Effector memory CD4-positive, alpha-beta T cell (primary cell): ENCODE measurements around the gene MPP3.

Experiments used
- DNase-seq, 3 donors: peaks; one replicate each; pipeline ENCODE4 v3.0.0-alpha.2; 2020
- H3K27ac ChIP-seq: 2 replicates; pipeline ENCODE4 v1.7.0; 2013; ENCODE audit warnings: mild to moderate bottlenecking, low read length, moderate library complexity; ENCODE audit not compliant: insufficient read depth, poor library complexity, severe bottlenecking
- H3K27me3 ChIP-seq: replicated peaks from 2 replicates; pipeline ENCODE4 v1.7.0; 2013; ENCODE audit warnings: mild to moderate bottlenecking, low read length; ENCODE audit not compliant: insufficient read depth, control insufficient read depth, poor library complexity, severe bottlenecking
- H3K36me3 ChIP-seq: 2 replicates; pipeline ENCODE4 v1.7.0; 2013; ENCODE audit warnings: mild to moderate bottlenecking, low read length, moderate library complexity; ENCODE audit not compliant: control insufficient read depth, insufficient read depth
- H3K4me1 ChIP-seq: 2 replicates; pipeline ENCODE4 v1.7.0; 2013; ENCODE audit warnings: low read length, mild to moderate bottlenecking; ENCODE audit not compliant: control insufficient read depth, insufficient read depth, poor library complexity, severe bottlenecking
- H3K4me3 ChIP-seq: 2 replicates; pipeline ENCODE4 v1.7.0; 2013; ENCODE audit warnings: low read length, low read depth, mild to moderate bottlenecking; ENCODE audit not compliant: insufficient read depth, poor library complexity, severe bottlenecking
- H3K9me3 ChIP-seq: 2 replicates; pipeline ENCODE4 v1.7.0; 2013; ENCODE audit warnings: mild to moderate bottlenecking, low read length, moderate library complexity; ENCODE audit not compliant: control insufficient read depth

Gene MPP3

GRCh38 chr17:43860927-43861622 lies 28.1 kb upstream of the MPP3 start:
- H3K4me1 ChIP-seq = no peaks in the 10 kb centered on the region
- no peaks in the 10 kb centered on the region for H3K9me3 ChIP-seq
- H3K27me3 ChIP-seq = peaks cover 3% of the 10 kb centered on the region

GRCh38 chr17:43860077-43860725 lies 27.3 kb upstream of the MPP3 start:
- Histone ChIP-seq H3K4me3 (no peak overlapping the region), H3K27me3 (peaks cover 3% of the 10 kb centered on the region), H3K27ac (no peak overlapping the region), H3K9me3 (no peaks in the 10 kb centered on the region), H3K36me3 (no peaks in the 10 kb centered on the region), H3K4me1 (no peaks in the 10 kb centered on the region)
- DNase-seq = no peak

More at GRCh38 chr17:43860927-43861622, 28.1 kb upstream of the MPP3 start:
- Histone ChIP-seq H3K27ac (no peak overlapping the region), H3K36me3 (no peaks in the 10 kb centered on the region), H3K4me3 (no peak overlapping the region)
- DNase-seq = no peak

- H3K4me1 ChIP-seq = no peaks in the 10 kb centered on the region
- peaks cover 3% of the 10 kb centered on the region for H3K27me3 ChIP-seq
- no peaks in the 10 kb centered on the region for H3K9me3 ChIP-seq
- H3K4me3 ChIP-seq = no peak overlapping the region
- H3K36me3 ChIP-seq = no peaks in the 10 kb centered on the region
- no peak for DNase-seq
- no peak overlapping the region for H3K27ac ChIP-seq
Measured at GRCh38 chr17:43857957-43858600, 25.1 kb upstream of the MPP3 start.

- H3K36me3 ChIP-seq = no peaks in the 10 kb centered on the region
- H3K27ac ChIP-seq = no peak overlapping the region
- no peak for DNase-seq
- no peaks in the 10 kb centered on the region for H3K9me3 ChIP-seq
- H3K4me3 ChIP-seq = no peak overlapping the region
- no peaks in the 10 kb centered on the region for H3K4me1 ChIP-seq
- H3K27me3 ChIP-seq = peaks cover 3% of the 10 kb centered on the region
Measured at GRCh38 chr17:43857141-43857540, 24.2 kb upstream of the MPP3 start.

GRCh38 chr17:43856141-43856540 lies 23.2 kb upstream of the MPP3 start:
- DNase-seq = no peak
- H3K4me1 ChIP-seq = no peaks in the 10 kb centered on the region
- no peaks in the 10 kb centered on the region for H3K9me3 ChIP-seq
- H3K27me3 ChIP-seq = peaks cover 3% of the 10 kb centered on the region
- H3K4me3 ChIP-seq = no peak overlapping the region
- no peak overlapping the region for H3K27ac ChIP-seq
- no peaks in the 10 kb centered on the region for H3K36me3 ChIP-seq

GRCh38 chr17:43855061-43855460 lies 22.1 kb upstream of the MPP3 start:
- Histone ChIP-seq H3K4me1 (no peaks in the 10 kb centered on the region), H3K4me3 (no peak overlapping the region), H3K9me3 (no peaks in the 10 kb centered on the region), H3K36me3 (no peaks in the 10 kb centered on the region), H3K27ac (no peak overlapping the region), H3K27me3 (peaks cover 3% of the 10 kb centered on the region)
- no peak for DNase-seq

- no peak for DNase-seq
- H3K36me3 ChIP-seq = no peaks in the 10 kb centered on the region
- H3K4me3 ChIP-seq = no peak overlapping the region
- no peaks in the 10 kb centered on the region for H3K9me3 ChIP-seq
- no peak overlapping the region for H3K27ac ChIP-seq
- H3K4me1 ChIP-seq = no peaks in the 10 kb centered on the region
- H3K27me3 ChIP-seq = peaks cover 3% of the 10 kb centered on the region
Measured at GRCh38 chr17:43854498-43854897, 21.6 kb upstream of the MPP3 start.

GRCh38 chr17:43853546-43853945 lies 20.6 kb upstream of the MPP3 start:
- Histone ChIP-seq H3K27me3 (peaks cover 3% of the 10 kb centered on the region), H3K4me1 (no peaks in the 10 kb centered on the region), H3K4me3 (no peak overlapping the region), H3K9me3 (no peaks in the 10 kb centered on the region), H3K27ac (no peak overlapping the region), H3K36me3 (no peaks in the 10 kb centered on the region)
- DNase-seq = no peak

- Histone ChIP-seq H3K27ac (no peak overlapping the region), H3K4me1 (no peaks in the 10 kb centered on the region), H3K36me3 (no peaks in the 10 kb centered on the region), H3K9me3 (no peaks in the 10 kb centered on the region), H3K4me3 (no peak overlapping the region), H3K27me3 (no peaks in the 10 kb centered on the region)
- no peak for DNase-seq
Measured at GRCh38 chr17:43852571-43852970, 19.6 kb upstream of the MPP3 start.

- Histone ChIP-seq H3K36me3 (no peaks in the 10 kb centered on the region), H3K4me1 (no peaks in the 10 kb centered on the region), H3K27ac (no peak overlapping the region), H3K4me3 (no peak overlapping the region), H3K9me3 (no peaks in the 10 kb centered on the region), H3K27me3 (no peaks in the 10 kb centered on the region)
- no peak for DNase-seq
Measured at GRCh38 chr17:43849116-43849515, 16.2 kb upstream of the MPP3 start.
